GM12892 (cell line): ENCODE data around the gene FPGS.

Experiments used
- DNase-seq: peaks from one replicate; pipeline ENCODE4 v3.0.0; 2011; ENCODE audit not compliant: insufficient read length
- FAIRE-seq: peaks from 2 replicates; lab custom pipeline; 2011; peaks lifted over from hg19 to GRCh38; lab: Jason Lieb, UNC
- POLR2A ChIP-seq: IDR thresholded peaks from 2 replicates; pipeline ENCODE4 v1.6.1; 2011; ENCODE audit warnings: low read depth, low read length, control low read depth
- POLR2AphosphoS5 ChIP-seq: IDR thresholded peaks from 2 replicates; pipeline ENCODE4 v1.6.1; 2011; ENCODE audit warnings: low read depth, low read length, control low read depth
- TAF1 ChIP-seq: IDR thresholded peaks from 2 replicates; pipeline ENCODE4 v1.6.1; 2011; ENCODE audit warnings: low read depth, mild to moderate bottlenecking, control low read depth, low read length, borderline replicate concordance

Gene FPGS

DNA sequence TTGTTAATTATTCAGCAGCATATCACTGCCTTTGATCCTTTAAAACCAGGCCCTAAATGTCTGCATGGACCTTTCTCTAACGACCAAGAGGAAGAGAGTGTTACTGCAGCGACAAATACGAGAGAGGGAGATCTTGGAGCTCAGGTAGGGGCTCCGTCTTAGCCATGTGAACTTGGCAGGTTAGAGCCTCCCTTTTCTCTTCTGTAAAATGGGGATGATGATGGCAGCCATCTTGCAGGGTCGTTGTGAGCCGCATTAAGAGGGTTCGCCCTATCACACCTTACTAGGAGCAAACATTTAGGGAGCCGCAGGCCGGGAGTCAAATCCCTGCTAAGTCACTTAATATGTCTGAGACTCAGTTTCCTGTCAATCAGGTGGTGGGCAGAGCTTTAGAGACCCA is 50.1 kb downstream of the FPGS start:
- TF ChIP-seq POLR2AphosphoS5 (no peak), POLR2A (no peak), TAF1 (no peak)
- DNase-seq (no peak), FAIRE-seq (no peak)

DNA sequence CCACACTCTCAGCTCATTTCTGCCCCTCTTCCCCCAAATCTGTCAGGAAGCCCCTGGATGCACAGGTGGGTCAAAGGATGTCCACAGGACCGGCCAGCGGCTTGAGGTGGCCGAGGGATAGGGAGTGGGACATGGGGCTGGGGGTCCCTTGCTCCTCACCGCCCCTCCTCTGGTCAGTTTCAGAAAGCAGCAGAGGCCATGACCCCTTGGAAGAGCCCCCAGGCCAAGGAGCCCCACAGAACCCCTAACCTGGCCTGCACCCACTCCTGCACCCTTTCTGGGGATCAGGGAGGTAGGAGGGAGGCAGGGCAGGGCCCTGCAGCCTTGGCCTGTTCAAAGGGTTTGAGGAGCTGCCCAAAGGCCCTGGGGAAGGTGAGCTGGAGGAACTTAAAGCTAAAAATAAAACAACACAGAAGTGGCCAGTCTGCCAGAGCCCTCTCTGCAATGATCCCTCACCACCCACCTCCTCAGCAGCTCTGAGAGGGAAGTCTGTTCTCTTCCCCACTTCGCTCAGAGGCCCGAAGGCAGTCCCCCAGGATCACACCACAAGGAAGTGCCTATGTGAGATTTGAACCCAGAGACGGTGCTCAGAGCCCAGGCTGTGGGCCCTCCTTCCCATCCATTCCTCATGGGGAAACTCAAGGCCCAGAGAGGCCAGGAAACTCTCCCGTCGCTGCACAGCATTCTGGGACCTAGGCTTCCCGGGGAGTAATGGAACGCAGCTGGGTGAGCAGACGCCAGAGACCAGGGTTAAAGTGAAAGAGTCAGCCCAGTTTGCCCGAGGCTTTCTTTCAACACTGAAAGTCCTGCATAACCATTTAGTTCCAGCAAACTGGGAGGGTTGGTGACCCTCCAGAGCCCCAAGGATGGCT is 50.9 kb downstream of the FPGS start:
- TF ChIP-seq POLR2A: no peak
- TF ChIP-seq POLR2AphosphoS5: no peak
- TF ChIP-seq TAF1: no peak
- DNase-seq (no peak), FAIRE-seq (no peak)

DNA sequence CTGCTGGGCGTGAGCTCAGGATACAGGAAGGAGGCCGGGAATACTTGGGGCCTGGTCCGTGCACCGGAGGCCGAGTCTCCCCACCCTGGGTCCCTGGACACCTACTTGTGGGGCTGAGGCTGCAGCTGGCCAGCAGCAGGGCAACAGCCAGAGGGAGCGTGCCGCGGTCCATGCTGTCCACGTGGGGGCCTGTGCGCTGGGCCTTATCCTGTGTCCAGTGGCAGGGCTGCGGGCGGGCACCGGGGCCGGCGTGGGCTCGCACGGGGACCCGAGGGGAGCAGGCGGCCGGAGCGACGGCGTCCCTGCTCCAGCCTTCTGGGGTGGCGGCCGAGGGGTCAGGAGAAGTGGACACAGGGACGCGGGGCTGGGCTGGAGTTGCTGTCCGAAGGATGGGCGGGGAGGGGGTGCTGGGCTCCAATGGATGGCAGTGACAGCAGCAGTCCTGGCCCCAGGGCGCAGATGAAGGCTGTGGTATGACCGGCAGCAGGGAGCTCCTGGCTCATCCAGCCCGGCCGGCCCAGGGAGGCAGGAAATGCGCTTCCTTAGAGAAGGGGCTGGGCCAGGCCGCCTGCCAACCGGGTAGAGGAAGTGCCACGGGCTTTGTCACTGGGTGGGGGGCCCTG is 51.6 kb downstream of the FPGS start, which contains the start of gene ENG:
Gene ENG (minus strand): TSS at position 475 of the 623 bp plus-strand sequence. CDS start 303 bp downstream, at position 172.
- no peak for FAIRE-seq
- TF ChIP-seq POLR2A (no peak), TAF1 (no peak), POLR2AphosphoS5 (no peak)
- no peak for DNase-seq

DNA sequence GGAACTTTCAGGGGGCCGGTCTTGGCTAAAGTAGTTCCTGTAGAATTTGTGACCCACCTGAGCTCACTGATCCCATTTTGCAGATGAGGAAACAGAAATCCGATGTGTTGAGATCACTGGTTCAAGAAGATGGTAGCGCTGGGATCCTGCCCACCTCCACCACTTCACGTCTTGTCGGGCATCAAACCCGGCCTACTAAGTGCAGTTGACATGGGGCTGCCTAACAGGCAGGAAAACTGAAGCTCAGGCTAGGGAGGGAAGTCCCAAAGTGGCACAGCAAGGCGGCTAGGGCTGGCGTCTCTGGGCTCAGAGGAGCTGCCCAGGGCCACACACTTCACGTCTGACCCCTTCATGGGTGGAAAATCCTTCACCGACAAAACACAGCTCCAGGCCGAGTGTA is 52.3 kb downstream of the FPGS start:
- no peak for DNase-seq
- FAIRE-seq: no peak
- TF ChIP-seq TAF1: no peak
- no peak for TF ChIP-seq POLR2AphosphoS5
- TF ChIP-seq POLR2A: no peak

DNA sequence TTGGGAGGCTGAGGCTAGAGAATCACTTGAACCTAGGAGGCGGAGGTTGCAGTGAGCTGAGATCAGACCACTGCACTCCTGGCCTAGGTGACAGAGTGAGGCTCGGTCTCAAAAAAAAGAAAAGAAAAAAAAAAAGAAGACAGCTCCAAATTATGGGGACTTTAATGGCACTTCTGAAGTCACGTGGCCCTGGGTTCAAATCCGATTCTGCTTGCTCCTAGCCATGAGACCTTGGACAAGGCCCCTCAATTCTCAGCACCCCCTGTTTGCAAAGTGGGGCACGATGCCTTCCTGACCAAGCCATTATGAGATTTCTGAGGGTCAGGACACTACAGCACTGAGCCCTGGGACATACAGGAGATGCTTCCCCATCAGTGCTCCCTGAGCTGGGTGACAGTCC is 52.8 kb downstream of the FPGS start:
- no peak for FAIRE-seq
- no peak for DNase-seq
- no peak for TF ChIP-seq POLR2A
- TF ChIP-seq POLR2AphosphoS5: no peak
- TF ChIP-seq TAF1: no peak

DNA sequence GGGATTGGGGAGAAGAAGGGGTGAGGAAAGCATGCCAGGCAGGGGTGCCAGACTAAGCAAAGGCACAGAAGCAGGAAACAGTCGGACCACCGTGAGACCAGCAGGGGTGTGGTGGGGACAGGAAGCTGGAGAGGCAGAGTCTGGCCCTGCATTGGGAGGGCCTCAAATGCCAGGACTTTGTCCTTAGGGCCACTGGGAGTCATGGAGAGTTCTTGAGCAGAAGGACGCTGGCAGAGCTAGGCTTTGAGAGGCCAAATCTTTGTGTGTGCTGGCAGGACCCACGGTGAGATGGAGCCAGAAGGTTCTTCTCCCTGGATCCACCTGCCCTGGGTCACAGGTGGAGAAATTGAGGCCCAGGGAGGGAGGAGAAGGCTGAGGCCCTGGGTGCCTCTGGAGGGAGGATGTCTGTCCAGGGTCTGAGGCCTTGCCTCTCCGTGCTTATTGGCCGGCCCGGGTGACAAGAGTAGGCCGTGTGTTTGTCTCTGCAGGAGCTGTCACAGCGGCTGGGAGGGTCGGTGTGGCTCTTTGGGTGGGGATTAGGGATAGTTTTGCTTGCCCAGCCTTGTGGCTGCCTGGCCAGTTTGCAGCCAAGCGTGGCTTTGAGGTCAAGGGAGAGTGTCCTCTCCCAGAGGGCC is 53.5 kb downstream of the FPGS start:
- no peak for TF ChIP-seq POLR2AphosphoS5
- no peak for TF ChIP-seq POLR2A
- TF ChIP-seq TAF1: no peak
- FAIRE-seq: no peak
- no peak for DNase-seq

DNA sequence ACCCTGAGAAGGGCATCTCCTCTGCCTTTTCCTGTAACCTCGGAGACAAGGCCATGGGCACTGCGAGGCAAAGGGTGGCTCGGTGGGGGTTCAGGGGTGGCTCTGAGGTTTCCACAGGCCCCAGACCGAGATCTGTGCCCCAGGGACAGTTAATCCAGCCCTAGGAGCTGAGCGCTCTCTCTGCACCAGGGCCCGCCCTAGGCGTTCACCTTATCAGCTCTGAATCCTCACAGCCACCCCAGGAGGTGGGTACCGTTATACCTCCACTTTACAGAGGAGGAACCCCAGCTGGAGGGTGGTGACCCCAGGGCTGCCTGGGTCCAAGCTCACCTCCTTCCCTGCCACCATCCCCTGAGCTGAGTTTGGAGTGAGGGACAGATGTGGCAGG is 54.0 kb downstream of the FPGS start:
- no peak for TF ChIP-seq TAF1
- FAIRE-seq (no peak), DNase-seq (no peak)

DNA sequence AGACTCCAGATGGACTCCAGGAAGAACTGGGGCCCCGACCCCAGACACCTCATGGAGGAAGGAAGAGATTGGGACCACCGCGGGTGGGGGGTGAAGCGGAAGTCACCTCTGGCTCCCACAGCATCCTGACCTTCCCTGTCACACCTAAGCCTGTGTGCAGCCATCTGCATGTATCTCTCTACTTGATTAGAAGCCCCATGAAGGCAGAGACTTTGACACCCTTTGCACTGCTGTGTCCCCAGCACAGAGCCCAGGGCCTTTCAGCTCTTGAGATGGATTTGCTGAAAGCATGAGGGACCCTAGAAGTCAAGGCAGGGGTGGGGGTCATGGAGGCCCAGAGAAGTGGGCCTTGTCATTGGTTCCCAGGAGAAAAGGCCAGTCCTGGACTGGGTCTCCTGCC is 54.6 kb downstream of the FPGS start:
- TF ChIP-seq POLR2A: no peak
- no peak for TF ChIP-seq POLR2AphosphoS5
- no peak for TF ChIP-seq TAF1
- DNase-seq (no peak), FAIRE-seq (no peak)

DNA sequence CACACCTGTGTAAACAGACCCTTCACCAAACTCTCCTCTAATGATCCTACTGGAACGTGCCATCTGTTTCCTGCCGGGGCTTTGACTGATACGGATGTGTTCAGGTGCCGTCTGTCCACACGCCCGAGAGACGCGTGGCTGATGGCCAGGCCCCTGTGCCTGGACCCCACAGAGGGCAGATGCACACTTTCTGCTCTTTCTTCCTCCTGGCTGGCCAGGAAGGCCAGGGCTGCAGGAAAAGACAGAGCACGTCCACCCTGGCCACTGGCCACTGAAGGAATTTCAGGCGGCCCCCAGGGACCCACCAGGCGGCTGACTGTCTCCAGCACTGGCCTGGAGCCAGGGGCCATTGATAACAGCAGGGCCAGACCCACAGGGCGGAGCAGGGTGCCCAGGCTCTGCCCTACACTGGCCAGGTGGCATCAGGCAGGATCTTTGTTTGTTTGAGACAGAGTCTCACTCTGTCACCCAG is 55.4 kb downstream of the FPGS start:
- FAIRE-seq: no peak
- no peak for DNase-seq
- TF ChIP-seq POLR2AphosphoS5: no peak
- TF ChIP-seq POLR2A: no peak
- no peak for TF ChIP-seq TAF1

DNA sequence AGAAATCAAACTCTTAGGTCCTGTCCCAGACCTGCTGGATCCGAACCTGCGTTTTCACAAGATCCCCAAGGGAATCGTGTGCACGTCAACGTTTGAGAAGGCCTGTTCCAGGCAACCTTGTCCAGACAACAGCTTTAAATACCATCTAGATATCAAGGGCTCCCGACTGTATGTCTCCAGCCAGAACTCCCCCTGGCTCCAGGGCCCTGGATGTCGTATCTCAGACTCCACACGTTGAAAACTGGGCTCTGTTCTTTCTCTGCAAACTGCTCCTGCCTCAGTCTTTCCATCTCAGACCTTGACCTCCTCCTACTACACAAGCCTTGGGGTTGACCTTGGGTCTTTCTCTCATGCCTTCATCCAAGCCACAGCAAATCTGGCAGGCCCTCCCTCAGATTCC is 57.6 kb downstream of the FPGS start:
- TF ChIP-seq TAF1 (no peak), POLR2A (no peak)
- FAIRE-seq: no peak

DNA sequence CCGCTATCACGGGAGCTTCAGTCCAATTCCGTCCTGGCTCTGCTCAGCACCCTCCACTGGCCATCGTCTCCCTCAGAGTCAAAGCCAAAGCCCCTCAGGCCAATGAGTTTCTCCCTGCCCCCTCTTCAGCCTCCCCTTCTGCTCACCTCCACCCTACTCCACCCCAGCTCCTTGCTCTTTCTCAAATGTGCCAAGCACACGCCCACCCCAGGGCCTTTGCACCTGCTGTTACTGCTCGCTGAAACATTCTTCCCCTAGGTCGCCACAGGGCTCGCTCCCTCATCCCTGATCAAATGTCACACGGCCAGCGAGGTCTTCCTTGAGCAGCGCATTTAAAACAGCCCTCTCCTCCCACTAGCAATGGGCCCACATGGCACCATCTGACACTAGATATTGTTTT is 58.1 kb downstream of the FPGS start:
- TF ChIP-seq TAF1: no peak
- TF ChIP-seq POLR2AphosphoS5: no peak
- TF ChIP-seq POLR2A: no peak
- DNase-seq (no peak), FAIRE-seq (no peak)

More for the DNA sequence above, 57.6 kb downstream of the FPGS start:
- no peak for DNase-seq
